ENCODE results near the gene PPP1R3E. TPM values are rescaled to one million over a fixed set of nuclear protein-coding genes. Genes with fewer than 3 reads are reported as not detected.

PPP1R3E gene
- total and polyA plus RNA-seq, 2 of the 13 experiments (the other 11 are each of a cell fraction or from before 2014, with no cell fraction given), result 16.5 to 26.5 TPM

- TF ChIP-seq XBP1 (CRISPR knock-in tag; IDR thresholded peaks at IDR 0.05), result peak; percentile 89; the same call in 1 of the 2 replicates
- peak; percentile 61 for TF ChIP-seq ZNF503 (CRISPR knock-in tag; IDR thresholded peaks at IDR 0.05)
- no peak; the same call in none of the 2 replicates for TF ChIP-seq PAXIP1 (CRISPR knock-in tag; conservative IDR thresholded peaks at IDR 0.05)
- no peak for TF ChIP-seq ARID4A (CRISPR knock-in tag; IDR thresholded peaks at IDR 0.05; ENCODE audit: borderline replicate concordance)
- TF ChIP-seq IRF1 (CRISPR knock-in tag; IDR thresholded peaks at IDR 0.05; ENCODE audit: low read depth), result peak; percentile 86; the same call in 1 of the 2 replicates
- TF ChIP-seq BCLAF1 (IDR thresholded peaks at IDR 0.05), result no peak
- peak; percentile 85 for TF ChIP-seq ZIK1 (CRISPR knock-in tag; IDR thresholded peaks at IDR 0.05; ENCODE audit: borderline replicate concordance, low read depth)
- no peak for TF ChIP-seq KLF12 (CRISPR knock-in tag; IDR thresholded peaks at IDR 0.05; ENCODE audit: borderline replicate concordance)
- TF ChIP-seq MED13 (CRISPR knock-in tag; IDR thresholded peaks at IDR 0.05), result peak; percentile 30; the same call in 1 of the 2 replicates
- TF ChIP-seq GATA4 (IDR thresholded peaks at IDR 0.05; ENCODE audit: borderline replicate concordance, low read depth), result peak; percentile 86
- TF ChIP-seq KLF11 (CRISPR knock-in tag; IDR thresholded peaks at IDR 0.05), result no peak
- TF ChIP-seq ZBTB34 (CRISPR knock-in tag; IDR thresholded peaks at IDR 0.05), result peak; percentile 93
- TF ChIP-seq ZNF3 (CRISPR knock-in tag; IDR thresholded peaks at IDR 0.05), result peak; percentile 72; the same call in 1 of the 2 replicates
- TF ChIP-seq HIVEP1 (CRISPR knock-in tag; IDR thresholded peaks at IDR 0.05), result peak; percentile 98
- no peak for TF ChIP-seq CEBPB (IDR thresholded peaks at IDR 0.05; ENCODE audit: borderline replicate concordance, low read depth, low read length)
These were observed 730 bp downstream of the PPP1R3E start (continued) for GRCh38 chr14:23301969-23302289.
